CD4-positive, alpha-beta T cell (primary cell): ENCODE measurements around the gene CDKN1A. TPM values are rescaled to one million over a fixed set of nuclear protein-coding genes. Genes with fewer than 3 reads are reported as not detected.

Source experiments
- ATAC-seq: fragments of 200-7000 bp; cut with Tn5 transposase; one replicate; pipeline ENCODE4 v1.10.0; 2022; ENCODE audit warnings: mild to moderate bottlenecking; ENCODE audit not compliant: poor library complexity
- CTCF ChIA-PET: fragments of 350-600 bp; sonication (Branson Sonifier 250); formaldehyde crosslinking; loops from one replicate; lab custom pipeline; 2021; ENCODE audit warnings: antibody characterized with exemption, inconsistent platforms; lab: Charles Lee
- POLR2A ChIA-PET: fragments of 350-600 bp; sonication (Branson Sonifier 250); formaldehyde crosslinking; loops from one replicate; lab custom pipeline; 2021; ENCODE audit warnings: antibody characterized with exemption, inconsistent platforms; lab: Charles Lee
- DNase-seq, 14 experiments: peaks; one replicate each; pipeline ENCODE4 v3.0.0-alpha.2; 2013 to 2020; ENCODE audit warnings: mixed read lengths in 2 of 14
- H3K27ac ChIP-seq, 2 donors: one replicate each; pipeline versions ENCODE4 v1.5.1 to v1.7.0; 2013; ENCODE audit warnings: low read length in 2 of 2, low read depth in 1 of 2, mild to moderate bottlenecking in 1 of 2
- H3K27me3 ChIP-seq, 2 experiments: 1 replicate in 1 of 2; 2 replicates in 1 of 2; pipeline versions ENCODE4 v1.6.1 to v1.7.0; 2013; ENCODE audit warnings: low read length in 2 of 2, control low read depth in 1 of 2, mild to moderate bottlenecking in 1 of 2, moderate library complexity in 1 of 2; ENCODE audit not compliant: insufficient read depth in 2 of 2, control insufficient read depth in 1 of 2
- H3K36me3 ChIP-seq: one replicate; pipeline ENCODE4 v1.6.1; 2013; ENCODE audit warnings: low read length, control low read depth; ENCODE audit not compliant: insufficient read depth
- H3K4me1 ChIP-seq: one replicate; pipeline ENCODE4 v1.6.1; 2013; ENCODE audit warnings: low read length, control low read depth; ENCODE audit not compliant: insufficient read depth
- H3K4me3 ChIP-seq: one replicate; pipeline ENCODE4 v1.5.1; 2013; ENCODE audit warnings: mild to moderate bottlenecking, low read length, moderate library complexity
- H3K9me3 ChIP-seq, 2 experiments: 1 replicate in 1 of 2; 2 replicates in 1 of 2; pipeline versions ENCODE4 v1.6.1 to v1.7.0; 2013; ENCODE audit warnings: low read length in 2 of 2, mild to moderate bottlenecking in 2 of 2, control low read depth in 1 of 2, moderate library complexity in 1 of 2; ENCODE audit not compliant: control insufficient read depth in 1 of 2, insufficient read depth in 1 of 2
- H3K27ac Mint-ChIP-seq: one replicate; pipeline ENCODE4 v1.8.0; 2020; ENCODE audit warnings: mixed read lengths
- H3K27me3 Mint-ChIP-seq: one replicate; pipeline ENCODE4 v1.8.0; 2021; ENCODE audit warnings: mixed read lengths
- H3K36me3 Mint-ChIP-seq: one replicate; pipeline ENCODE4 v1.8.0; 2021; ENCODE audit warnings: low read depth, mixed read lengths
- H3K4me1 Mint-ChIP-seq: one replicate; pipeline ENCODE4 v1.8.0; 2021; ENCODE audit warnings: low read depth, mixed read lengths
- H3K4me3 Mint-ChIP-seq: one replicate; pipeline ENCODE4 v1.8.0; 2020; ENCODE audit warnings: mild to moderate bottlenecking, mixed read lengths
- H3K9me3 Mint-ChIP-seq: one replicate; pipeline ENCODE4 v1.8.0; 2020; ENCODE audit warnings: mixed read lengths
- CTCF ChIP-seq: fragments of 200-600 bp; IDR thresholded peaks from one replicate; pipeline ENCODE4 v1.8.0; 2022; ENCODE audit warnings: antibody characterized with exemption, mild to moderate bottlenecking
- intact Hi-C, 2 experiments: fragments of 100-400 bp; cut with DNase I in 1 of 2; cut with micrococcal nuclease in 1 of 2; formaldehyde crosslinking; loops; one replicate each; pipeline versions ENCODE4 v1.15.1 to v1.9.0; 2023 to 2025; cut with DNase I, micrococcal nuclease
- total RNA-seq, 174 experiments: library from RNA in 2 of 174; stranded (reverse) in 2 of 174; gene quantifications; one replicate each; pipeline ENCODE4 v1.2.3 and lab custom pipeline; 2021 to 2026

Gene CDKN1A
- total RNA-seq, 2 experiments from 2014 or later, result 98.3 to 98.6 TPM

GRCh38 chr6:36684447-36684812 lies 5.9 kb downstream of the CDKN1A start:
- Histone ChIP-seq H3K4me1 (peaks cover 53% of the 10 kb centered on the region), H3K9me3 (peaks cover 0 to 4% of the 10 kb centered on the region in 2 experiments), H3K4me3 (no peak overlapping the region), H3K27ac (no peak overlapping the region), H3K27me3 (peaks cover 0 to 2% of the 10 kb centered on the region in 2 experiments), H3K36me3 (peaks cover 12% of the 10 kb centered on the region)
- intact Hi-C loops, result loop anchor here (5.0 to 10.0 kb wide), 3 partner anchors 140 to 382 kb away; partner anchors contain the start of gene STK38 (in 1 of the 2)
- ChIA-PET CTCF (no interaction called here), POLR2A (no interaction called here)
- TF ChIP-seq CTCF, result no peak
- Mint-ChIP-seq H3K27me3 (peaks cover 11% of the 10 kb centered on the region), H3K9me3 (no peaks in the 10 kb centered on the region), H3K36me3 (peaks cover 5% of the 10 kb centered on the region), H3K4me3 (no peak overlapping the region), H3K4me1 (peaks cover 25% of the 10 kb centered on the region), H3K27ac (no peak overlapping the region)
- ATAC-seq (no peak), DNase-seq (no peak)

GRCh38 chr6:36685166-36685924 lies 6.8 kb downstream of the CDKN1A start:
- Mint-ChIP-seq H3K27me3 (peaks cover 11% of the 10 kb centered on the region), H3K4me3 (no peak overlapping the region), H3K4me1 (peaks cover 20% of the 10 kb centered on the region), H3K27ac (peak overlapping the region; percentile 55), H3K36me3 (no peaks in the 10 kb centered on the region), H3K9me3 (no peaks in the 10 kb centered on the region)
- peaks cover 0 to 4% of the 10 kb centered on the region in 2 experiments for H3K9me3 ChIP-seq
- H3K4me3 ChIP-seq, result no peak overlapping the region
- ATAC-seq, result no peak
- H3K4me1 ChIP-seq, result peaks cover 45% of the 10 kb centered on the region
- DNase-seq, result peak in 1 of 14 experiments; percentile 21
- no peak overlapping the region for H3K27ac ChIP-seq
- intact Hi-C loops, result loop anchor here in 1 of 2 experiments (10.0 kb wide), 1 partner anchor 141 kb away; the partner anchor contains the start of gene STK38
- no peak for TF ChIP-seq CTCF
- no peaks in the 10 kb centered on the region for H3K27me3 ChIP-seq
- H3K36me3 ChIP-seq, result peaks cover 12% of the 10 kb centered on the region
- CTCF ChIA-PET, result no interaction called here
- POLR2A ChIA-PET, result no interaction called here

GRCh38 chr6:36685926-36686667 lies 7.6 kb downstream of the CDKN1A start:
- peaks cover 38% of the 10 kb centered on the region for H3K4me1 ChIP-seq
- no peak for ATAC-seq
- no peaks in the 10 kb centered on the region for H3K9me3 Mint-ChIP-seq
- H3K27me3 Mint-ChIP-seq, result peaks cover 11% of the 10 kb centered on the region
- peaks cover 12% of the 10 kb centered on the region for H3K4me1 Mint-ChIP-seq
- no peak overlapping the region for H3K4me3 ChIP-seq
- no peak overlapping the region for H3K27ac ChIP-seq
- H3K36me3 ChIP-seq, result peaks cover 12% of the 10 kb centered on the region
- DNase-seq, result peak in 2 of 14 experiments; percentile 37 to 49
- H3K36me3 Mint-ChIP-seq, result no peaks in the 10 kb centered on the region
- no peaks in the 10 kb centered on the region for H3K27me3 ChIP-seq
- ChIA-PET POLR2A (interaction anchor here (1.3 kb wide), 1 partner anchor 71 kb away, joined by 4 read pairs; no protein-coding TSS in a partner anchor), CTCF (no interaction called here)
- peak overlapping the region; percentile 55 for H3K27ac Mint-ChIP-seq
- no peak for TF ChIP-seq CTCF
- intact Hi-C loops, result loop anchor here in 1 of 2 experiments (10.0 kb wide), 1 partner anchor 141 kb away; the partner anchor contains the start of gene STK38
- no peak overlapping the region for H3K4me3 Mint-ChIP-seq
- H3K9me3 ChIP-seq, result peaks cover 0 to 4% of the 10 kb centered on the region in 2 experiments
